SIG-M5 treated with dmso at 0.1 percent for 504 hours (cell line): ENCODE data around the gene AFAP1.

ENCODE experiments used
- DNase-seq: peaks from one replicate; lab custom pipeline; 2025; ENCODE audit not compliant: unreplicated experiment; lab: John Stamatoyannopoulos, UW

Gene AFAP1

DNA sequence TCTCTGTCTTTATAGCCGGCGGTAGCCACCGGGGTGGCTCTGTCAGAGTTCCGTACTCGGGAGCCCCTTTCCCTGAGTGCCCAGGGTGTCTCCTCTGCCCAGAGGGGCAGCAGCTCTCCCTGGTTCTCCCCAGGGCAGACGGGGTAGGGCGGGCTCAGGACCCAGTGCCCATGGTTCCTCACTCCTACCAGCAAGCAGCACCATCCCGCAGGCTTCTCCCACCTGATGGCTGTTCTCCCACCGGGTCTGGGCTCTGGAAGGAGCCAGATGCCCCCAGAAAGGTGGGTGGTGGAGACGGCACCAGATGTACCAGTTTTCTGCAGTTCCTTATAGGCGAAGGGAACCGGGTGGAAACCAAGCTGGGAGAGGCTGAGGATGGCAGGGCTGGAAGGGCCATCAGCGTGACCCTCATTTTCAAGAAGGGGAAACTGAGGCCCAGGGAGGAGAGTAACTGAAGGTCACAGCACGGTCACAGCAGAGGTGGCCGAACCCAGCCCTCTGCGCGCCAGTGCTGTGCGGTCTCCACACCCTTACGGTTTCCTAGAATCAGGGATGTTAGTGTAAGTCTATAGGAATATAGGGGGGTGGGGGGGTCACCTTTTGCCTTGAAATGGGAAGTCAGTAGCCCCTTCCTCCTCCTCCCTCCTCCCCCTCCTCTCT is 198.7 kb downstream of the AFAP1 start:
- DNase-seq: no peak

DNA sequence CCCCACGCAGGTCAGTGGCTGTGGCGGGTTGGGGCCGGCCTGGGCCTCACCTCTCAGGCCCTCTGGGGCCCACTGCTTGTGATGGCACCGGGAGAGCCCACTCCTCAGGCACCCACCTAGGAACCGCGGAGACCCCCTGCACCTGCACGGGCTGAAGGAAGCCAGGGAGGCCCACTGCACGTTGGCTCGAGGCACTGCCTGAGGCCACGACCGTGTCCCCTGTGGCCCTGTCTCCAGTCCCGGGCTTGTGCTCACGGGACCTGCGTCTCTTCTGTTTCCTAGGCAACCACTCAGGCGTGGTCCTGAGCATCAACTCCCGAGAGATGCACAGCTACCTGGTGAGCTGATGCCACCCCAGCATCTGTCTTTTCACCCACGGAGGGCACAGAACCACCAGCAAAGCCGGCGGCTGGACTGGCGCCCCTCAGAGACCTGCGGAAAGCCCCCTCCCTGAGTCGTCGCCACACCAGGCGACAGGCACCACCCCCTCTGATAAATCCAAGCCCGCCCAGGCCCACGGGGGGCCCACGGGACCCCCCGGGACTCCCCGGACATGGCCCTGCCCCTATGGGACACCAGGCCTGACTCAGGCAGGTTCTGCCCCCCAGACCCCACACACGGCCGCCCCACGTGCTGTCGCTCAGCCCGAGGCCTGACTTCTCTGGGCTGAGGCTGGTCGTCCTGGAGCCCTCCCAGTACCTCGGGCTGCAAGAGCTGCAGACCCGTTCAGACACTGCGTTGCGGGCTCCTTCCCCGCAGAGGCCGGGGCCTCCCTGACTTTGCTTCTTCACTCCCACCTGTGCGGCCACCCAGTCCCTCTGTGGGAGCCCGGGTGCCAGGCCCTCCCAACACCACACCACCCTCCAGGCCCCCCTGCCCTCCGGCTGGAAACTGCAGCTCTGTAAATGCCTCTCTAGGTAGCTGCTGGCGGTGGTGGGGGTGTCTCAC is 199.5 kb downstream of the AFAP1 start:
- DNase-seq: no peak

DNA sequence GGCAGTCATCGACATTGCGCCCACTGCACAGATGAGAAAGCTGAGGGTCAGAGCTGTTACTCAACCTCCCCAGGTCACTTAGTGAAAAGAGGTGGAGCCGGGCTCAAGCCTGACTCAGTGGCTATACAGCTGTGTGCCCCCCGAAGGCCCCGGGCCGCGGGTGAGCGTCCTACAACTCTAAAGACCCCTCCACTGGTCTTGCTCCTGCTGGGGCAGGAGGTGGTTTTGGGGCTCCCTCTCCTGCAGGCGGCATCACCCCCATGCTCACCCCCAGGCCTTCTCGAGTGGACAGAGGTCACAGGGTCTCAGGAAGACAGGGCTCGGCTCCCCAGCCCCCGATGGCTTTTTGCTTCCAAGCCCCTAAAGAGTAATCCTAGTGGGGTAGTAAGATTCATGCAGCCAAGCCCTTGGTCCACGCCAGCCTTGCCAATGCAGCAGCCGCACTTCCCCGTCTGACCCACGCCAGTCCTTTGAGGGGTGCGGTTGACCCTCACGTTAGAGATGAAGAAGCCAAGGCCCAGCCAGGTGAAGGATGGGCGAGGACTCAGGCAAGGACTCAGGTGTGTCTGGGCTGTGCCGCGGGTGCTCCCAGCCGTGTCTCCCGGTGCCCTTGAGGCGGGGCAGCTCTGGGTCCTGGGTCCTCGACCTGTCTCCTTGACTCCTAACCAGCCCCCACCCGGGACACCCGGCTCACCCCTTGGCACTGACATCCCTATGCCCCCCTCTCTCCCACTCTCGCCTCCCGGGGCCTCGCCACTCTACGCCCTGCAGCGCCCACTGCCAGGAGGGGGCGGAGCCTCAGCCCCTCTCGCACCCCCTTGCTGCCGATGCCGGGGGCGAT is 200.4 kb downstream of the AFAP1 start:
- DNase-seq: no peak

DNA sequence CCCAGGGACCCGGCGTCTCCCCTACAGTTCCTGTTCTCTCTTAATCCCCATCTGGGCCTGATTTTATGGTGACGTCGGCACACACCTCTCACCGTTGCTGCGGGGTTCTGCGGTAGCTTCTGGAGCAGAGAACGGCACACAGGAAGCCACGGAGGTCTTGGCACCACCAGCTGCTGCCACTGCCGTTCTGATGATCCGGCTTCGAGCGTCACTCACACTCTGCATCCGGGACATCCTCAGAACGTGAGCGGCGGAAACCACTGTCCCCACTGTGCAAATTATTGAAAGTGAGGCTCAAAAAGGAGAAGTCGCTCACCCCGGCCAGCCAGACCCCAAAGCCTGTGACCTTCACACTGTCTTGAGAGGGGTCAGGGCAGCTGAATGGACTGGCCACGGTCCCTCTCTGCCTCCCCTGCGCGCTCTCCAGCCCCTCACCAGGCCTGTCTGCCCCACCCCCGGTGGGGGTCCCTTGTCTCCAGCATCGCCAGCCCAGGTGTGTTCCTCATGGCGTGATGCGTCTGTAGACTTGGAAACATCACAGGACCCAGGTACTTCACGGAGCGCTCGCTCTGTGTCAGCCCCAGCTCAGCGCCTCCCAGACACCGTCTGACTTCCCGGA is 201.1 kb downstream of the AFAP1 start:
- no peak for DNase-seq

DNA sequence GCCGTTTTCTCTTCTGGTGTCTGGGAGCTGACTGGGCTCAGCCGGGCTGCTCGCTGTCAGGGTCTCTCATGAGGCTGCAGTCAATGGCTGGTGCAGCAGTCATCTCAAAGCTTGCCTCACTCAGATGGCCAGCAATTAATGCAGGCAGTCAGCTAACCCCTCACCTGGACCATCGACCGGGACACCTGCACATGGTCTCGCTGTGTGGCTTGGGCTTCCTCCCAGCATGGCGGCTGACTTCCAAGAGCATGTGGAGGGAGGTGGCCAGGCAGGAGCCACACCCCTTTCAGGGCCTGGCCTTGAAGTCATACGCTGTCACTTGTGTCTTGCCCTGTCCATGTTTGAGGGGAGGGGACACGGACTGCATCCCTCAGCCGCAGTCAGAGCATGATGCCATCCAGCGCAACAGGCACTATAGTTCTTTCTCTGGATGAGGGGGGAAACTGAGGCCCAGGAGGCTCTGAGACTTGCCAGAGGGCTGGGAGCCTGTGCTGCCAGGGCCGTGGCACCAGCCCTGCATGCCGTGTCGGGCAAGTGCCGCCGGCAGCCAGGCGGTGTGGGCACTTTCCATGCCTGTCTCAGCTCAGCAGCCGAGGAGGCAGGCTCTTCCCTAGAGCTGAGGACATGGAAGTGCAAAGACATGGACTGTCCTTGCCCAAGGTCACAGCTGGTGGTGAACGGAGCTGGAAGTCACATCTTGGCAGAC is 201.8 kb downstream of the AFAP1 start:
- DNase-seq: no peak

DNA sequence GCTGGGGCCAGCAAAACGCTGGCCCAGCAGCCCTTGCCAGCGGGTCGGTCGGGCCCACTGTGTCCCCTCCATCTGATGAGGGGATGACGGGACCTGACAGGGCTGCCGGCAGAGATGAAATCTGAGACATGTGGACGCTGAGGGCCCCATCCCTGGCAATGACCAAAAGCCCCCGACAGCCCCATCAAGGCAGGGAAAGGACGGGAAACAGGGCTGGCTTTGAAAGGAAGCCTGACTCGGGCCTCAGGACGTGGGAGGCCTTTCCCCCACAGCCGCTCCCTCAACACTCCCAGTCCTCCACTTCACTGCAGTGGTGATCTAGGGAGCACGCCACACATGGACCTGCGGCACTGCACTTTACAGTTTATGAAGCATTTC is 202.4 kb downstream of the AFAP1 start:
- DNase-seq: no peak

DNA sequence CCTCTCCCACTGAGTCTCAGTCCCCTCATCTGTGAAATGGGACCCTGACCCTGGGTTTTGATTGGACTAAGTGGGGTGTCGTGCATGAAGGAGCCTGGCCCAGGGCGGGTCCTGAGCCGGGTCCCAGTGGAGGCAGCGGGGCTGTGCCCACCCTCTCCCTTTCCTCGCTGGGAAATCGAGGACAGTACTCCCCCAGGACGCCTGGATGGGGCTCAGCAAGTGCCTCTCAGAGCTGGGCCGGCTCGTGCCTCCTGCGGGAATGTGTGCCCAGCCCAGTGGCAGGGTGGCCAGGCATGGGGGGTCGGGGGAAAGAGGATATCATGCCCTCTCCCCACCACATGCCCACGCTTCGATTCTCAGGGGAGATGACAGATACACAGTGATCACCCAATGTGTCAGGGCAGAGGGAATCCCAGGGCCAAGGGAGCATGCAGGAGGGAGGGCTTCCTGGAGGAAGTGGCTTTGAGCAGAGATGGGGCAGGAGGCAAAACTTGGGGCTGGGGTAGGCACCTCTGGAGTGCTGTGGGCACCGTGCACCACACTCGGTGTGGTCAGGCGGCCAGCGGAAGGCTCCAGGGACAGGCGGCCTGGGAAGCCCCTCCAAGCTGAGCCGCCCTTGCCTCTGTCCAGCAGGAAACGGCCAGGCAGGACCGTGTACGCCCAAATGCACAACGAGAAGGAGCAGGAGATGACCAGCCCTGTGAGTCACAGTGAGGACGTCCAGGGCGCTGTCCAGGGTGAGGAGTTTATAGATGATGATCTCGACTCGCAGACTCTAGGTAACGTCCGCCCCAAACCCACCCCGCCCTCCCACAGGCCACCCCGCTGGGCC is 203.0 kb downstream of the AFAP1 start:
- DNase-seq: no peak

DNA sequence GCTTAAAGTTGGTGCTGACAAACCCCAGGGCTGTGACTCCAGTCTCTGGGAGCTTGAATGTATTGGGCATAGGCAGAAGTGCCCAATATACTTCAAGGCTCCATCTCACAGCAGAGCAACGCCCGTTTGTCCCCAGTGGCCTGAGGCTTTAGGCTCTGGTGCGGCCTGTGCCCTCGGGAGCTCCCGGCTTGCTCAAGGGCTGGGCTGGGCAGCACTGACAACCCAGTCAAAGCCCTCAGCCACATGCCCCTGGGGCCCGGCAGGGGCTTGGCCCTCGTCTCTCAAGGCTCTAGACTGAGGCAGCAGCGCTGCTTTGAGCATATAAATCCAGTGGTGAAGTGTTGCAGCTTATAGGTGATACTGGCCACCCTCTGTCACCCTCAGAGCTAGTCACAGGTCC is 203.7 kb downstream of the AFAP1 start:
- no peak for DNase-seq

DNA sequence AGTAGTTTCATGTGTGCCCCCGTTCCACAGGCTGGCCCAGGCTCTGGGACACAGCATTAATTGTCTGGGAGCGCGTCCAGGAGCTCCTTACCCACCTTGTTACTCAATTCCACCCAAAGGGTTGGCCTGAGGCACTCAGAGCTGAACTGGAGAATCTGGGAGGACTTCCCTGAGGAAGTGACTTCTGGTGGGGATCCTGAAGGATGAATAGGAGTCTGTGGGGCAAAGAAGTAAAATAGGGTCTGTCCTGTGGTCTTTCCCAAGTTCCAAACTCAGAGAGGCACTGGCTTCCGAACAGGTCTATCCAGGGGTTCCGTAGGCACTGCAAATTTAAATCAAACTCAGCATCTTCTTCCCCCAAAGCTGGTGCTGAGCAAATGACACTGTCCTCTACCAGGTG is 204.3 kb downstream of the AFAP1 start:
- no peak for DNase-seq

DNA sequence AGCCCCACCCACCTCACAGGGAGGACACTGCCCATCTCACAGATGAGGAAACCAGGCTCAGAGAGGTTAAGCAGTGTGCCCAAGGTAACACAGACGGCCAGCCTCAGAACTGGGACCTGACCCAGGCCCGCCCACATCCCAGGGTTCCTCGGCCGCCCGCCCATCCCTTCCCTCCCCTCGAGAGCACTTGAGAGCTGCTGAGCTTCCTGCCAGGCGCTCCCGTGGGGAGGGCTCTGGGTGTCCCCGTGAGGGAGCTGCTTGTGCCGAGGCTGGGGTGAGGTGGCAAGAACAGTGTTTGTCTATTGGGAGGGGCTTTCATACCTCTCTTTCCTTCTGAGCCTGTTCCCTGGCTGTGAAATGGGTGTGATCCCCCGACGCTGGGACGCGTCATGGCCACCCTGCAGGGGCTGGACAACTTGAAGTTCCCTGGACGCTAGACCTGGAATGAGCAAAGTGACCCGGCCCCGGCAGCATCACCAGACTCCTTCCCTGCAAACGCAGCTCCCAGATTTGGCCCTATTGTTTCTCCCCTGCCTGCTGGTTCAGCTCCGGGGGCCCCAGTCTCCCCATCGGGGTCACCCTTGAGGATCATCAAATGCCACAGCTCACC is 204.9 kb downstream of the AFAP1 start:
- no peak for DNase-seq

DNA sequence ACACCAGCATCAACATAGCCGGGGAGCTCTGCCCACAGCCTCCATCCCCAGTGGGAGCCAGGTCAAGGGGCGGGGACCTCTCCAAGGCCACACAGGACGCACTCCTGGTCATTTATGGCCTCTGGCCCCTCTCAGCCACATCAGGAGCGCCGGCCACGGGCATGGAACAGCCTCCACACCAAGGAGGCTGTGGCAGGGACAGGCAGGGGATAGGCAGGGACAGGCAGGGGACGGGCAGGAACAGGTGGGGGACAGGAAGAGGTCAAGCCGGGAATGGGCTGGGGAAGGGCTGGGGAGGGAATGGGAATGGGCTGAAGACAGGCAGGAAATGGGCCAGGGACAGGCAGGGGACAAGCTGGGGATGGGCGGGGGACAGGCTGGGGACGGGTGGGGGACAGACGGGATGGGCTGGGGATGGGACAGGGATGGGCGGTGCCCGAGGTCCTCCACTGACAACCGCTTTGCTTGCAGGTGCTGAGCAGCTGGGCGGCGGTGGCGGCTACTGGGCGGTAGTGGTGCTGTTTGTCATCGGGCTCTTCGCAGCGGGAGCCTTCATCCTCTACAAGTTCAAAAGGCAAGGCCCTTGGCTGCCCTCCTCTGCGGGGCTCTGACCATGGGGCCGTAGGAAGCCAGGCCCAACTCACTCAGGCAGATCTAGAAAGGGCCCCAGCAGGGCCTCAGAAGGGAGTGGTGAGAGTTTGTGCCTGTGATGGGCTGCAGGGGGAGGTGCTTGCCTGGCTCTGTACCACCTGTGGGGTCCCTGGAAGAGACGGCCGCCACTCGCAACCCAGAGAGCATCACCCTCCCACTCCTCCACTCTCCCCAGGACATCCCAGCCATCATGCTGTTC is 205.6 kb downstream of the AFAP1 start:
- DNase-seq: no peak

DNA sequence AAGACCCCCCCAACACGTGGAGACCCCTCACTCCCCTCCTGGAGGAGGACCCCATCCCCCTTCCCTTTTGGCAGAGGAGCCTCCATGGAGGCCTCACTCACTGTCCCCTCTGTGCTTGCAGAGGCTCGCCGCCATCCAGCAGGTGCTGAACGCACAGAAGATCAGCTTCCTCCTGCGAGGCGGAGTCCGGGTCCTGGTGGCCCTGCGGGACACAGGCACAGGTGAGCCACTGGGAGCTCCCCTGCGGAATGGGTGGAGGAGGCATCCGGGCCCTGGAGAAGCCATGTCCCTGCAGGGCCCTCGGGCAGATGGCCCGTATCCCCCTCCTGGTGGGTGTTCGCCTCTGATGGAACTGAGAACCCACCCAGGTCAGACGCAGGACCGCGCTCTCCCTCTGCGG is 206.5 kb downstream of the AFAP1 start:
- no peak for DNase-seq

DNA sequence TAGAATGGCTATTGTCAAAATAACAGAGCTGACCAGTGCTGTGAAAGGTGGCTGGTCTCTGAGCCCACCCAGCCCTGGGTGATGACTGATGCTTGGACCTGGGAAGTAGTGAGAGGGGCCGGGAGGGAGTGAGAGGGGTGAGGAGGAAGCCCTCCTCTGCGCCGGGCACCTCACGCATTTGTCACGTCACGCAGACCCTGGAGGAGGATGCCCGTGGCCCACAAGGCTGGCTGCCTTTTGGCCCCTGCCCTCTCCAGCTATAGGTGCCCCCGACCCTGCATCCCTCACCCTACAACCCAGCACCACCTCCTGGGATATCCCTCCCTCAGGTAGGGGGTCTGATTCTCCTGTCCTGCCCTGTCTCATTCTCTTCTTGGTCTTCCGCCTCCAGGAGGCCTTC is 207.4 kb downstream of the AFAP1 start:
- no peak for DNase-seq

DNA sequence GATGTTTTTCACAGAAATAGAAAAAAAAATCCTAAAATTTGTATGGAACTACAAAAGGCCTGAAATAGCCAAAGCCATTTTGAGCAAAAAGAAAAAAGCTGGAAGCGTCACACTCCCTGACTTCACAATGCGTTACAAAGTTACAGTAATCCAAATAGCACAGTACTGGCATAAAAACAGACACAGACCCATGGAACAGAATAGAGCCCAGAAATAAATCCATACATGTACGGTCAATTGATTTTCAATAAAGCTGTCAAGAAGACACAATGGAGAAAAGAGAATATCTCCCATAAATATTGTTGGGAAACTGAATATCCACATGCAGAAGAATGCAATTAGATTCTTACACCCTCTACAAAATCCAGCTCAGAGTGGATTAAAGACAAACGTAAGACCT is 208.2 kb downstream of the AFAP1 start:
- DNase-seq: no peak

DNA sequence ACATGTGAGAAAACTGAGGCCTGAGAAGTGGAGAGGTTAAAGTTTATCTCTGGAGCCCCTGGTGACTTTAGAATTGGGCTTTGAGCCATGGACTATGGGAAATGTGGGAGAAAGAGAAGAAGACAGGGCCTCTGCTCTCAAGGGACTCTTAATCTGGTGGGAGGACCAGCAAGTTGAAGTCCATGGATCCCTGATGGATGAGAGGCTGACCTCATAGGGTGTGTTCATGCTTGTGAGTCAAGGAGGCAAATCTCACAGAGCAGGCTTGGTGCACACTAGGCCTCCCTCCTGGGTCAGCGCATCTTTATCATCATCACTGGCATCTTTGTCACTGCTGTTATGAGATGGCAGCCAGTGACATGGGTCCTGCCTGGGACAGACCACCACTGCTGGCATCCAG is 211.9 kb downstream of the AFAP1 start:
- no peak for DNase-seq

DNA sequence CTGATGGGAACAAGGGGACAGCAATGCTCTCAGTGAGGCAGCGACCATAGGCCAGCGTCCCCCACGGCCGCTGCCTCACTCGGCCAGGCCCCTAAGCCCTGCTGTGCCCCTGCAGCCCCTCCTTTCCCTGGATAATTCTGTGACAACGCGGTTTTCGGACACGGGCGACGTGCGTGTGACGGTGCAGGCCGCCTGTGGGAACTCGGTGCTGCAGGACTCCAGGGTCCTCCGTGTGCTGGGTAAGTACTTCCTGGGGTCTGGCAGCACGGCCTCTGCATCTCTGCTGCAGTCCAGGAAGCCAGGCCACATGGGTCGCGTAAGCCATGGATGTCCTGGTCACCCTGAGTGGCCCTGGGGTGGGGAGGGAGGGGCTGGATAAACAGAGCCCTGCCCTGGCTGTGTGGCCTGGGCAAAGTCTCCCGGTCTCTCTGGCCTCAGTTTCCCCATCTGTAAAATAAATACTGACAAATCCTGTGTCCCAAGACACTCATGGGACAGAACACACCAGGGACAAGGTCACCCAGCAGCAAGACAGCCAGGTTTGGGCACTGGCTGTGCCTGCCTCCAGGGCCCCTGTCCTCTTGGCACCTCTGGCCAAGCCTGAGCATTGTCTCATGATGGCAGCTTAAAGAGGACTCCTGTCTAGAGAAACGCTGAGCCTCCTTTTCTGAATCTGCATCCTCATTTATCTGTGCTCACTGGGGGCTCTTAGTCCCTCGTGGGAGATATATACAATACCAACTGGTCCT is 212.8 kb downstream of the AFAP1 start:
- DNase-seq: no peak

DNA sequence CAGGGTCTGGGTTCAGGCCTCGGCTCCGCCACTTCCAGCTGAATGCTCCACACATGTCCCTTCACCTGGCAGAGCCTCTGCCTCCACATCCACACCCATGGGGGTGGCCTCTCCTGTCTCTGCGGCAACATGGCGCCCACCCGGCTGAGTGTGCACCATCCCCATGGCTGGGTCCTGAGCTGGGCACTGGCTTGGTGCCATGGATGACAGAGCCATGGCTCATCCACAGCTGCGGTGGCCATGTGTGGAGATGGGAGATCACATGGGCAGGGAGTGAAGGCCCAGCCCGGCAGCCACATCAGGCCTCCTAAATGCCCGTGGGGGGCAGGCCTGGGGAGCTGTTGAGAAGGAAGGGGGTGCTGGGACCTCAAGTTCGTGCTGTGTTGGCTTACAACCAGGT is 213.7 kb downstream of the AFAP1 start:
- no peak for DNase-seq

DNA sequence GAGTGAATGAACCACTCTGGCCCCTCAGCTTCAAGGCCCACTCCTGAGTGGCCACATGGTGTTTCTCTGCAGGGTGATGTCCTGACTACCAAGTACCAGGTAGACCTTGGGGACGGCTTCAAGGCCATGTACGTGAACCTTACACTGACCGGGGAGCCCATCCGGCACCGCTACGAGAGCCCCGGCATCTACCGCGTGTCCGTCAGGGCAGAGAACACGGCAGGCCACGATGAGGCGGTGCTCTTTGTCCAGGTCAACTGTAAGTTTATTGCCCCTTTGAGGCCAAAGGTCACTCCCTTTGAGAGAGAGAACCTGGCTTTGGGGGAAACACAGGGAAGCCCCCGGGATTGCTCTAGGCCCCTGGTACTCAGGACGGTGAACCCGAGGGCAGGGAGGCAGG is 216.0 kb downstream of the AFAP1 start:
- DNase-seq: no peak
